T-helper 2 cell treated with Interferon-gamma antibody and Interleukin-4, amounts not matched to agents 100 ng/mL and 5 ng/mL, for 36 hours (primary cell): ENCODE data around the gene CDK5R1. TPM values are rescaled to one million over a fixed set of nuclear protein-coding genes. Genes with fewer than 3 reads are reported as not detected.

Experiments
- intact Hi-C: fragments of 100-400 bp; cut with micrococcal nuclease; formaldehyde crosslinking; loops from one replicate; pipeline ENCODE4 v1.15.1; 2023
- total RNA-seq: library from RNA; stranded (reverse); gene quantifications from 2 replicates; pipeline ENCODE4 v1.2.3, GENCODE V29; 2022

Gene CDK5R1
- total RNA-seq, 1 donor from 2014 or later: 4.4 TPM

GRCh38 chr17:32536736-32537643 is 50.2 kb downstream of the CDK5R1 start:
- intact Hi-C loops: no loop called here

Other genes with a start within 250 kb of the CDK5R1 start
- gene RHBDL3, start 221.2 kb upstream of the CDK5R1 start, total RNA-seq: 0.48 and 1.00 TPM in 2 replicates
- 30.5 and 34.3 TPM in 2 replicates for gene C17orf75, start 144.8 kb upstream of the CDK5R1 start, total RNA-seq
- gene ZNF207, start 136.8 kb upstream of the CDK5R1 start, total RNA-seq: 295 and 300 TPM in 2 replicates
- gene PSMD11, start 42.5 kb upstream of the CDK5R1 start, total RNA-seq: 133 and 139 TPM in 2 replicates